Measurements from ENCODE around the gene PKP2.
A peak's percentile ranks its signal among the peaks of the same experiment; 100 is the strongest.
"Not testable (repeated sequence)": the region's sequence is repeated elsewhere in the genome, so short reads cannot be mapped to it uniquely, and the experiment has no call there.

PKP2 gene

GRCh38 chr12:32881107-32881506, 15.5 kb downstream of the PKP2 start:
- ATAC-seq = no peak
- TF ChIP-seq ZNF70 (CRISPR knock-in tag; IDR thresholded peaks at IDR 0.05) = no peak
- no peak for TF ChIP-seq ZC3H10 (CRISPR knock-in tag; IDR thresholded peaks at IDR 0.05)
- TF ChIP-seq ZFP3 (CRISPR knock-in tag; IDR thresholded peaks at IDR 0.05) = no peak
- no peak for TF ChIP-seq GLIS3 (CRISPR knock-in tag; IDR thresholded peaks at IDR 0.05)
- no peak for TF ChIP-seq SNAI2 (CRISPR knock-in tag; IDR thresholded peaks at IDR 0.05)
- peak; percentile 65 for TF ChIP-seq ISL1 (CRISPR knock-in tag; IDR thresholded peaks at IDR 0.05)
- TF ChIP-seq POU6F1 (CRISPR knock-in tag; IDR thresholded peaks at IDR 0.05; ENCODE audit: borderline replicate concordance, low read depth) = no peak
- peak; percentile 27; the same call in 1 of the 2 replicates for TF ChIP-seq TCF4 (CRISPR knock-in tag; IDR thresholded peaks at IDR 0.05; ENCODE audit: borderline replicate concordance)

- ATAC-seq = not testable (repeated sequence)
These were observed 17.5 kb downstream of the PKP2 start for GRCh38 chr12:32879066-32879465.

GRCh38 chr12:32877601-32878459, 18.7 kb downstream of the PKP2 start:
- no peak for TF ChIP-seq GLIS3 (CRISPR knock-in tag; IDR thresholded peaks at IDR 0.05)
- no peak for TF ChIP-seq CSRNP3 (CRISPR knock-in tag; IDR thresholded peaks at IDR 0.05)
- TF ChIP-seq ESRRG (CRISPR knock-in tag; IDR thresholded peaks at IDR 0.05) = no peak
- no peak for TF ChIP-seq CSDC2 (CRISPR knock-in tag; IDR thresholded peaks at IDR 0.05)
- TF ChIP-seq ZNF8 (CRISPR knock-in tag; IDR thresholded peaks at IDR 0.05) = no peak
- TF ChIP-seq BACH2 (CRISPR knock-in tag; IDR thresholded peaks at IDR 0.05; ENCODE audit: borderline replicate concordance) = no peak
- TF ChIP-seq PPARA (CRISPR knock-in tag; IDR thresholded peaks at IDR 0.05; ENCODE audit: borderline replicate concordance) = no peak
- no peak for TF ChIP-seq PATZ1 (CRISPR knock-in tag; IDR thresholded peaks at IDR 0.05; ENCODE audit: borderline replicate concordance)
- TF ChIP-seq TOX (CRISPR knock-in tag; IDR thresholded peaks at IDR 0.05; ENCODE audit: borderline replicate concordance) = no peak
- no peak for TF ChIP-seq OSR1 (CRISPR knock-in tag; IDR thresholded peaks at IDR 0.05)
- TF ChIP-seq SNAI2 (CRISPR knock-in tag; IDR thresholded peaks at IDR 0.05) = no peak
- TF ChIP-seq ZNF565 (CRISPR knock-in tag; conservative IDR thresholded peaks at IDR 0.05; ENCODE audit: low read depth) = no peak
- TF ChIP-seq ZC3H10 (CRISPR knock-in tag; IDR thresholded peaks at IDR 0.05) = no peak
- TF ChIP-seq CREB5 (CRISPR knock-in tag; IDR thresholded peaks at IDR 0.05; ENCODE audit: low read depth) = no peak
- no peak for TF ChIP-seq ZFP3 (CRISPR knock-in tag; IDR thresholded peaks at IDR 0.05)
- TF ChIP-seq ISL1 (CRISPR knock-in tag; IDR thresholded peaks at IDR 0.05) = no peak
- no peak for ATAC-seq

GRCh38 chr12:32876004-32876403, 20.6 kb downstream of the PKP2 start:
- no peak for ATAC-seq
- TF ChIP-seq ARNTL (CRISPR knock-in tag; IDR thresholded peaks at IDR 0.05; ENCODE audit: borderline replicate concordance, low read depth) (no peak), CREB5 (CRISPR knock-in tag; IDR thresholded peaks at IDR 0.05; ENCODE audit: low read depth) (no peak), OSR1 (CRISPR knock-in tag; IDR thresholded peaks at IDR 0.05) (no peak), ZC3H10 (CRISPR knock-in tag; IDR thresholded peaks at IDR 0.05) (no peak), BACH2 (CRISPR knock-in tag; IDR thresholded peaks at IDR 0.05; ENCODE audit: borderline replicate concordance) (no peak), TSHZ2 (CRISPR knock-in tag; IDR thresholded peaks at IDR 0.05) (no peak), SNAI2 (CRISPR knock-in tag; IDR thresholded peaks at IDR 0.05) (no peak), PATZ1 (CRISPR knock-in tag; IDR thresholded peaks at IDR 0.05; ENCODE audit: borderline replicate concordance) (no peak), ZFP3 (CRISPR knock-in tag; IDR thresholded peaks at IDR 0.05) (no peak), GLIS3 (CRISPR knock-in tag; IDR thresholded peaks at IDR 0.05) (no peak), TOX (CRISPR knock-in tag; IDR thresholded peaks at IDR 0.05; ENCODE audit: borderline replicate concordance) (no peak), ESRRG (CRISPR knock-in tag; IDR thresholded peaks at IDR 0.05) (no peak), RARB (CRISPR knock-in tag; IDR thresholded peaks at IDR 0.05) (no peak), PPARA (CRISPR knock-in tag; IDR thresholded peaks at IDR 0.05; ENCODE audit: borderline replicate concordance) (no peak)
